GM12878 (cell line): ENCODE data around the gene CDX1. TPM values are rescaled to one million over a fixed set of nuclear protein-coding genes. Genes with fewer than 3 reads are reported as not detected.
A peak's percentile ranks its signal among the peaks of the same experiment; 100 is the strongest.

ENCODE experiments used
- ATAC-seq: fragments of 200-7000 bp; cut with Tn5 transposase; 3 replicates; pipeline ENCODE4 v1.9.1; 2020; ENCODE audit warnings: mild to moderate bottlenecking, moderate library complexity
- BruUV-seq: library from RNA; stranded (reverse); fragments of 400-500 nt; replicated peaks from 2 replicates; lab custom pipeline; 2021; lab: Mats Ljungman, UMichigan
- CTCF ChIA-PET: fragments of 300-600 bp; sonication (Branson Sonifier 250); formaldehyde crosslinking; extraction: SDS; loops from one replicate; lab custom pipeline; 2021; ENCODE audit warnings: inconsistent platforms; lab: Yijun Ruan, JAX
- POLR2A ChIA-PET: fragments of 350-600 bp; formaldehyde crosslinking; extraction: SDS; loops from one replicate; lab custom pipeline; 2021; ENCODE audit warnings: inconsistent platforms; lab: Charles Lee
- RAD21 ChIA-PET: fragments of 300-600 bp; sonication (Branson Sonifier 250); formaldehyde crosslinking; loops from one replicate; lab custom pipeline; 2023; ENCODE audit warnings: antibody characterized with exemption; ENCODE audit not compliant: unreplicated experiment; lab: Charles Lee
- SMC1A ChIA-PET: fragments of 300-600 bp; sonication (Branson Sonifier 250); formaldehyde crosslinking; loops from one replicate; lab custom pipeline; 2023; ENCODE audit not compliant: unreplicated experiment, uncharacterized antibody; lab: Charles Lee
- DNase-seq: peaks from one replicate; pipeline ENCODE4 v3.0.0-alpha.2; 2011; ENCODE audit warnings: low read depth, low spot score
- FAIRE-seq: peaks from 3 replicates; lab custom pipeline; 2011; peaks lifted over from hg19 to GRCh38; lab: Jason Lieb, UNC
- H2AFZ ChIP-seq: 2 replicates; pipeline ENCODE4 v1.6.0; 2011; ENCODE audit warnings: low read depth, low read length, control low read depth; ENCODE audit not compliant: control insufficient read depth
- H3K27ac ChIP-seq: 2 replicates; pipeline ENCODE4 v1.5.1; 2011; ENCODE audit warnings: control low read depth; ENCODE audit not compliant: control insufficient read depth, insufficient read depth
- H3K27me3 ChIP-seq, 2 experiments: replicated peaks in 1 of 2; 2 replicates each; pipeline versions ENCODE4 v1.6.0 to v1.6.1; 2011; ENCODE audit warnings: low read length in 1 of 2; ENCODE audit not compliant: control insufficient read depth in 2 of 2, insufficient read depth in 2 of 2
- H3K36me3 ChIP-seq, 2 experiments: 2 replicates each; pipeline ENCODE4 v1.5.1; 2011; ENCODE audit warnings: low read length in 1 of 2; ENCODE audit not compliant: control insufficient read depth in 2 of 2, insufficient read depth in 2 of 2
- H3K4me1 ChIP-seq: 2 replicates; pipeline ENCODE4 v1.6.1; 2011; ENCODE audit warnings: mild to moderate bottlenecking, low read length, moderate library complexity, mixed read lengths; ENCODE audit not compliant: control insufficient read depth, insufficient read depth
- H3K4me2 ChIP-seq: 2 replicates; pipeline ENCODE4 v1.6.0; 2011; ENCODE audit warnings: control low read depth; ENCODE audit not compliant: control insufficient read depth, insufficient read depth
- H3K4me3 ChIP-seq: fragments of 200-600 bp; sonication (generic); 2 replicates; pipeline ENCODE4 v1.5.1; 2016
- H3K79me2 ChIP-seq: 2 replicates; pipeline ENCODE4 v1.6.0; 2011; ENCODE audit warnings: low read length; ENCODE audit not compliant: control insufficient read depth, insufficient read depth
- H3K9ac ChIP-seq: 2 replicates; pipeline ENCODE4 v1.8.0; 2011; ENCODE audit warnings: low read length, control low read depth, mixed read lengths; ENCODE audit not compliant: control insufficient read depth, insufficient read depth
- H3K9me3 ChIP-seq: replicated peaks from 3 replicates; pipeline ENCODE4 v1.5.1; 2011; ENCODE audit warnings: mild to moderate bottlenecking, low read length; ENCODE audit not compliant: control insufficient read depth, insufficient read depth
- H4K20me1 ChIP-seq: 2 replicates; pipeline ENCODE4 v1.6.0; 2011; ENCODE audit not compliant: control insufficient read depth, insufficient read depth
- ASH2L ChIP-seq: fragments of 300-600, 200-600 bp; sonication (generic); IDR thresholded peaks from 2 replicates; pipeline ENCODE4 v1.6.1; 2017; ENCODE audit warnings: low read depth, mild to moderate bottlenecking, borderline replicate concordance
- ATF3 ChIP-seq: IDR thresholded peaks from 2 replicates; pipeline ENCODE4 v1.6.1; 2011; ENCODE audit warnings: low read depth, mild to moderate bottlenecking, low read length, moderate library complexity, borderline replicate concordance; ENCODE audit errors: extremely low read depth
- BCL11A ChIP-seq: IDR thresholded peaks from 2 replicates; pipeline ENCODE4 v1.6.1; 2011; ENCODE audit warnings: low read depth, low read length
- BCLAF1 ChIP-seq: fragments of 450-650 bp; IDR thresholded peaks from 2 replicates; pipeline ENCODE4 v1.6.1; 2017; ENCODE audit warnings: antibody characterized with exemption, mild to moderate bottlenecking, moderate library complexity
- BMI1 ChIP-seq: fragments of 450-650 bp; IDR thresholded peaks from 2 replicates; pipeline ENCODE4 v1.6.1; 2016; ENCODE audit warnings: mild to moderate bottlenecking, moderate library complexity, borderline replicate concordance
- CREB1 ChIP-seq: IDR thresholded peaks from 2 replicates; pipeline ENCODE4 v1.6.1; 2012; ENCODE audit warnings: low read depth, mild to moderate bottlenecking, inconsistent platforms
- CREM ChIP-seq: IDR thresholded peaks from 2 replicates; pipeline ENCODE4 v1.6.1; 2014; ENCODE audit warnings: antibody characterized with exemption, low read depth
- EED ChIP-seq: sonication (generic); IDR thresholded peaks from 2 replicates; pipeline ENCODE4 v1.6.1; 2016; ENCODE audit warnings: antibody characterized with exemption, low read depth
- HDGF ChIP-seq: fragments of 450-650 bp; IDR thresholded peaks from 2 replicates; pipeline ENCODE4 v1.6.1; 2016; ENCODE audit warnings: antibody characterized with exemption
- MYB ChIP-seq: fragments of 150-350 bp; IDR thresholded peaks from 2 replicates; pipeline ENCODE4 v1.6.1; 2014; ENCODE audit warnings: mild to moderate bottlenecking, low read depth, low read length, borderline replicate concordance
- RAD51 ChIP-seq: fragments of 450-650 bp; IDR thresholded peaks from 2 replicates; pipeline ENCODE4 v1.6.1; 2016; ENCODE audit warnings: moderate library complexity, mild to moderate bottlenecking, inconsistent platforms
- RBBP5 ChIP-seq: fragments of 200-600 bp; sonication (generic); conservative IDR thresholded peaks from 2 replicates; pipeline ENCODE4 v1.6.1; 2016
- SMARCA5 ChIP-seq: fragments of 450-650 bp; IDR thresholded peaks from 2 replicates; pipeline ENCODE4 v1.6.1; 2017; ENCODE audit warnings: mild to moderate bottlenecking
- TCF12 ChIP-seq: IDR thresholded peaks from 2 replicates; pipeline ENCODE4 v1.6.1; 2011; ENCODE audit warnings: low read depth, mild to moderate bottlenecking, low read length
- TCF3 ChIP-seq: IDR thresholded peaks from 2 replicates; pipeline ENCODE4 v1.6.1; 2012; ENCODE audit warnings: low read depth, mild to moderate bottlenecking, low read length, borderline replicate concordance; ENCODE audit not compliant: insufficient read depth
- YBX1 ChIP-seq: fragments of 450-650 bp; IDR thresholded peaks from 2 replicates; pipeline ENCODE4 v1.6.1; 2016; ENCODE audit warnings: antibody characterized with exemption
- ZNF384 ChIP-seq: IDR thresholded peaks from 2 replicates; pipeline ENCODE4 v1.6.1; 2012; ENCODE audit warnings: low read depth, mild to moderate bottlenecking, low read length, improper control_type of control experiment, borderline replicate concordance
- ZNF622 ChIP-seq: fragments of 450-650 bp; IDR thresholded peaks from 2 replicates; pipeline ENCODE4 v1.6.1; 2017; ENCODE audit warnings: mild to moderate bottlenecking, inconsistent platforms
- WGBS: methylation state at CpG from one replicate; pipeline ENCODE4 v1.1.6; 2016; ENCODE audit warnings: low lambda C conversion rate; ENCODE audit not compliant: insufficient replicate concordance, insufficient coverage; ENCODE audit errors: missing lambda C conversion rate; 5-methylcytosine and 5-hydroxymethylcytosine counted together
- in situ Hi-C: fragments of 300-500 bp; cut with MboI; formaldehyde crosslinking; loops from 9 replicates; pipeline ENCODE4 v1.14.3; 2018; ENCODE audit warnings: mixed read lengths
- intact Hi-C: fragments of 100-400 bp; cut with micrococcal nuclease; formaldehyde crosslinking; loops from one replicate; pipeline ENCODE4 v1.14.2; 2022; ENCODE audit not compliant: unreplicated experiment
- polyA plus RNA-seq, 11 experiments: library from polyadenylated mRNA; depleted of rRNA in 4 of 11; unstranded in 6 of 11; stranded (reverse) in 5 of 11; fragments of >200 nt; fragmentation: Nextera tagmentation in 4 of 11; fragmentation: Illumina TruSeq in 1 of 11; extraction: Ambion mirVana in 4 of 11; extraction: Trizol in 1 of 11; gene quantifications; 1 replicate in 1 of 11; 2 replicates in 10 of 11; pipeline versions ENCODE4 v1.2.1 to v1.2.3, GENCODE V29; 2011 to 2016; ENCODE audit warnings: inconsistent platforms in 2 of 11, missing spikeins in 2 of 11, low read depth in 1 of 11
- total RNA-seq, 4 experiments: library from RNA; depleted of rRNA in 3 of 4; stranded (reverse); fragments of >200 nt in 3 of 4; fragmentation: Illumina TruSeq in 1 of 4; extraction: Trizol in 1 of 4; gene quantifications; 2 replicates each; pipeline versions ENCODE4 v1.2.1 to v1.2.3, GENCODE V29; 2013 to 2021

CDX1 gene
- total and polyA plus RNA-seq, 10 of the 15 experiments (the other 5 are each of a cell fraction or from before 2014, with no cell fraction given), result not detected

- no peak overlapping the region for H3K27ac ChIP-seq
- no peak overlapping the region for H3K4me2 ChIP-seq
- no peaks in the 10 kb centered on the region; a peak in 1 of 4 replicates for H3K27me3 ChIP-seq
- in situ Hi-C loops (no loop called here), intact Hi-C loops (no loop called here)
- ATAC-seq, result no peak
- no peak for FAIRE-seq
- H2AFZ ChIP-seq, result no peak overlapping the region
- no peaks in the 10 kb centered on the region for H3K9me3 ChIP-seq
- ChIA-PET POLR2A (no interaction called here), SMC1A (interaction anchor here (2.1 kb wide), 1 partner anchor 10 kb away, joined by 7 read pairs; no protein-coding TSS in a partner anchor), RAD21 (no interaction called here), CTCF (no interaction called here)
- no peaks in the 10 kb centered on the region for H3K79me2 ChIP-seq
- DNase-seq, result no peak
- TF ChIP-seq SMARCA5 (0 out of 2 replicates have a peak, but pooled peaks have one; percentile 49), BCLAF1 (no peak)
- no peaks in the 10 kb centered on the region for H3K4me1 ChIP-seq
- no peak overlapping the region for H3K9ac ChIP-seq
- no TSS peak for BruUV-seq
- H4K20me1 ChIP-seq, result no peaks in the 10 kb centered on the region
- 58% methylated on average over 10 of the region's 10 CpGs for WGBS
- H3K36me3 ChIP-seq, result no peaks in the 10 kb centered on the region
- no peak overlapping the region for H3K4me3 ChIP-seq
These were observed 16.2 kb downstream of the CDX1 start for GRCh38 chr5:150182774-150183173.

GRCh38 chr5:150183436-150183835 is 16.9 kb downstream of the CDX1 start:
- intact Hi-C loops, result no loop called here
- no peak overlapping the region for H2AFZ ChIP-seq
- no TSS peak for BruUV-seq
- TF ChIP-seq BMI1 (no peak), CREB1 (no peak), RAD51 (no peak), HDGF (no peak), ASH2L (no peak), YBX1 (no peak), ZNF384 (no peak), MYB (no peak), EED (no peak), CREM (no peak), ZNF622 (no peak), BCL11A (no peak), TCF3 (no peak), RBBP5 (no peak), TCF12 (no peak), ATF3 (no peak)

More at GRCh38 chr5:150183436-150183835, 16.9 kb downstream of the CDX1 start:
- no peak overlapping the region for H3K4me2 ChIP-seq
- no peak for FAIRE-seq
- DNase-seq, result no peak
- H3K9ac ChIP-seq, result no peak overlapping the region
- ChIA-PET SMC1A (no interaction called here), RAD21 (no interaction called here), CTCF (interaction anchor here (1.6 kb wide), 1 partner anchor 8 kb away, joined by 5 read pairs; no protein-coding TSS in a partner anchor), POLR2A (no interaction called here)
- no peaks in the 10 kb centered on the region for H4K20me1 ChIP-seq
- no peak overlapping the region for H3K27ac ChIP-seq
- H3K4me1 ChIP-seq, result no peaks in the 10 kb centered on the region
- no peaks in the 10 kb centered on the region for H3K36me3 ChIP-seq
- H3K4me3 ChIP-seq, result no peak overlapping the region
- no peak for ATAC-seq
- WGBS, result 21% methylated on average over 12 of the region's 12 CpGs
- no peaks in the 10 kb centered on the region for H3K79me2 ChIP-seq
- H3K27me3 ChIP-seq, result no peaks in the 10 kb centered on the region; a peak in 1 of 4 replicates
- no peaks in the 10 kb centered on the region for H3K9me3 ChIP-seq
- in situ Hi-C loops, result no loop called here
